H1 (cell line): Measurements from ENCODE around the gene THAP12.

Source experiments
- CTCF ChIP-seq, 3 experiments: IDR thresholded peaks; 1 replicate in 2 of 3; 2 replicates in 1 of 3; pipeline versions ENCODE4 v1.5.1 to v1.6.1; 2011; ENCODE audit warnings: low read length in 3 of 3, mild to moderate bottlenecking in 3 of 3, inconsistent platforms in 2 of 3, low read depth in 1 of 3, moderate library complexity in 1 of 3; ENCODE audit not compliant: insufficient read depth in 1 of 3; ENCODE audit errors: control extremely low read depth in 1 of 3
- EGR1 ChIP-seq: IDR thresholded peaks from 2 replicates; pipeline ENCODE4 v1.6.1; 2011; ENCODE audit warnings: low read depth, low read length, borderline replicate concordance
- EZH2 ChIP-seq: fragments of 200-600 bp; sonication (generic); IDR thresholded peaks from 2 replicates; pipeline ENCODE4 v1.7.1; 2012; ENCODE audit warnings: low read depth, mild to moderate bottlenecking, moderate library complexity, low read length, inconsistent platforms; ENCODE audit not compliant: severe bottlenecking
- FOSL1 ChIP-seq: IDR thresholded peaks from 2 replicates; pipeline ENCODE4 v1.6.1; 2011; ENCODE audit warnings: mild to moderate bottlenecking, low read depth, low read length, moderate library complexity; ENCODE audit not compliant: insufficient read depth
- KDM1A ChIP-seq: fragments of 200-600, 300-600 bp; sonication (generic); IDR thresholded peaks from 2 replicates; pipeline ENCODE4 v1.7.1; 2016; ENCODE audit warnings: mild to moderate bottlenecking, low read length, borderline replicate concordance
- MAFK ChIP-seq: IDR thresholded peaks from 2 replicates; pipeline ENCODE4 v1.6.1; 2012; ENCODE audit warnings: low read depth, mild to moderate bottlenecking, improper control_type of control experiment, low read length
- MAX ChIP-seq: IDR thresholded peaks from 2 replicates; pipeline ENCODE4 v1.6.1; 2012; ENCODE audit warnings: inconsistent platforms
- POLR2A ChIP-seq, 2 experiments: IDR thresholded peaks; 1 replicate in 1 of 2; 2 replicates in 1 of 2; pipeline ENCODE4 v1.6.1; 2011; ENCODE audit warnings: low read depth in 2 of 2, low read length in 2 of 2, mild to moderate bottlenecking in 2 of 2; ENCODE audit errors: control extremely low read depth in 1 of 2
- POLR2AphosphoS5 ChIP-seq: IDR thresholded peaks from 2 replicates; pipeline ENCODE4 v1.6.1; 2011; ENCODE audit warnings: low read depth, low read length
- SP4 ChIP-seq: IDR thresholded peaks from 2 replicates; pipeline ENCODE4 v1.6.1; 2012; ENCODE audit warnings: low read length, inconsistent platforms
- TBP ChIP-seq: IDR thresholded peaks from 2 replicates; pipeline ENCODE4 v1.6.1; 2011; ENCODE audit warnings: low read depth, low read length, improper control_type of control experiment

GRCh38 chr11:76424379-76424778 is 43.4 kb upstream of the THAP12 start:
- no peak for TF ChIP-seq CTCF (IDR thresholded peaks at IDR 0.05; ENCODE audit: control extremely low read depth in 1 of 3, insufficient read depth in 1 of 3, low read depth in 1 of 3, low read length in 3 of 3)
- TF ChIP-seq POLR2AphosphoS5: no peak
- no peak for TF ChIP-seq POLR2A (IDR thresholded peaks at IDR 0.05; ENCODE audit: control extremely low read depth in 1 of 2, low read depth in 2 of 2, low read length in 2 of 2)
- TF ChIP-seq MAFK: no peak
- TF ChIP-seq EZH2: no peak
- TF ChIP-seq FOSL1: no peak
- TF ChIP-seq SP4: no peak
- no peak for TF ChIP-seq KDM1A
- TF ChIP-seq EGR1: no peak
- TF ChIP-seq MAX: no peak
- TF ChIP-seq TBP: no peak
